ENCODE data around the gene FAM124A.

Gene FAM124A

DNA sequence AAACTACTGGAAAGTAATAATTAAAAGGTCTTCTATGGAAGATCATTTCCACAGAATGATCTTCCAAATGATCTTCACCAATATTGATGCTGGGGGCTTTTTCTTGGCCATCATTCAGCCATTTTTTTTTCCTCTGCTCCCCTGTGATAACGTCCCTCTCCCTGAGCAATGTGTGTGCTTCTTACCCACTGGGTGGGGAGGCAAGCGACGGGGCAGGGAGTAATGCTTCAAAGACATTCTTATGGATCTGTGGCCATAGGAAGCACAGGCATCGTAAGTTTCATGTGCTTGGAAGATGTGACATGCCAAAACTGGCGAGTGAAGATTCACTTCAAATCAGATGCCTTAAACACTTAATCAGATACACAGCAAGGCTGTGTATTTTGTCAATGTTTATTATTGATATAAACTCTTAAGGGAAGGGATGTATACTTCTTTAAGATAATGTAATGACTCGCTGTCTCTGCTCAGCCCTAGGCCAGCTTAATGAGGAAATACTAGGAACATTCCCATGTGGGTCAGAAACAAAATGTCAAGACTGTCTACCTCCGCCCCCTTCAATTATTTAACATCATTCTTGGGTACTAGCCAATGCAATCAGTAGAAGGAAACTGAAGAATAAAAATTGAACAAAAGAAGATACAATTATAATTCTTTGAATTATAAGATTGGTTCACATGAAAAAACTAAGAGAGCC lies 83.2 kb downstream of the FAM124A start:
- FAIRE-seq (no peak), DNase-seq (ENCODE audit: insufficient read length, low spot score) (no peak)
- TF ChIP-seq, protein P1, sequence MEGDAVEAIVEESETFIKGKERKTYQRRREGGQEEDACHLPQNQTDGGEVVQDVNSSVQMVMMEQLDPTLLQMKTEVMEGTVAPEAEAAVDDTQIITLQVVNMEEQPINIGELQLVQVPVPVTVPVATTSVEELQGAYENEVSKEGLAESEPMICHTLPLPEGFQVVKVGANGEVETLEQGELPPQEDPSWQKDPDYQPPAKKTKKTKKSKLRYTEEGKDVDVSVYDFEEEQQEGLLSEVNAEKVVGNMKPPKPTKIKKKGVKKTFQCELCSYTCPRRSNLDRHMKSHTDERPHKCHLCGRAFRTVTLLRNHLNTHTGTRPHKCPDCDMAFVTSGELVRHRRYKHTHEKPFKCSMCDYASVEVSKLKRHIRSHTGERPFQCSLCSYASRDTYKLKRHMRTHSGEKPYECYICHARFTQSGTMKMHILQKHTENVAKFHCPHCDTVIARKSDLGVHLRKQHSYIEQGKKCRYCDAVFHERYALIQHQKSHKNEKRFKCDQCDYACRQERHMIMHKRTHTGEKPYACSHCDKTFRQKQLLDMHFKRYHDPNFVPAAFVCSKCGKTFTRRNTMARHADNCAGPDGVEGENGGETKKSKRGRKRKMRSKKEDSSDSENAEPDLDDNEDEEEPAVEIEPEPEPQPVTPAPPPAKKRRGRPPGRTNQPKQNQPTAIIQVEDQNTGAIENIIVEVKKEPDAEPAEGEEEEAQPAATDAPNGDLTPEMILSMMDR (IDR thresholded peaks at IDR 0.05; ENCODE audit: insufficient read depth, missing control alignments): no peak

DNA sequence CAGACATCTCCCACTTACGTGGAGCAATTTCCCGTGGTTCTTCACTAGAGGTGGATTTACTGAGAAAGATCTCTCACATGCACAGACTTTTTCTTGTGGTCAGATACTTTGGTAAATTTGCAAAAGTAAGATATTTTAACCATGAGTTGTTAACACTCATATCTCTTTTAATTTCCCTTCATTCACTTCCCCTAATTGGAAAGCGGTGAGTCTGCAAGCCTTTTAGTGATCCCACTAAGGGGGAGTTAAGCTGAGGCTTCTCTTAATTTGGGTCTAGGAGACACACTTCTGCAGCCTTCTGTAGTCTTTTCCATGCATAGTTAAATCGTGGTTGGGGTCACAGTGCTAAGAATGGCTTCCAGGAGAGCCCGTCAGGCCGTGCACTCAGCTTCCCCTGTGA lies 86.6 kb downstream of the FAM124A start:
- TF ChIP-seq, protein P1 (IDR thresholded peaks at IDR 0.05; ENCODE audit: insufficient read depth, missing control alignments): no peak
- DNase-seq (ENCODE audit: insufficient read length, low spot score) (no peak), FAIRE-seq (no peak)

DNA sequence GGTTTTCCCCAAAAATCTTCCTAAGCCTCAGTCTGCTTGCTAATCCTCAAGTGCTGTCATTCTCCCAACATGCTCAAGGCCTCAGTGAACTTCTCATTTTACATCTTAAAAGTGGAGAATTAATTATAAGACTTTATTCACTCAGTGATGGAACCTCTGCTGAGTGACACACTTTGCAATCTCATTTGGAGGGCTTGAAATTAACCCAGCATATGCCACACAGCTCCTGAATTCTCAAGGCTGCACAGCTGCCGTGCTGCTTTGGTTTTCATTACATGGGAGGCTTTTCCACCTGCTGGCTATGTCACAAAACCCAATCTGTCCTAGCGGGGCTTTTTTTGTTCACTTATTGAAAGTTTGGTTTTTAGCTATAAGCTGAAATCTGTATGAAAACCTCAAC lies 89.0 kb downstream of the FAM124A start:
- TF ChIP-seq, protein P1 (IDR thresholded peaks at IDR 0.05; ENCODE audit: insufficient read depth, missing control alignments): no peak
- DNase-seq (ENCODE audit: insufficient read length, low spot score): no peak
- no peak for FAIRE-seq

DNA sequence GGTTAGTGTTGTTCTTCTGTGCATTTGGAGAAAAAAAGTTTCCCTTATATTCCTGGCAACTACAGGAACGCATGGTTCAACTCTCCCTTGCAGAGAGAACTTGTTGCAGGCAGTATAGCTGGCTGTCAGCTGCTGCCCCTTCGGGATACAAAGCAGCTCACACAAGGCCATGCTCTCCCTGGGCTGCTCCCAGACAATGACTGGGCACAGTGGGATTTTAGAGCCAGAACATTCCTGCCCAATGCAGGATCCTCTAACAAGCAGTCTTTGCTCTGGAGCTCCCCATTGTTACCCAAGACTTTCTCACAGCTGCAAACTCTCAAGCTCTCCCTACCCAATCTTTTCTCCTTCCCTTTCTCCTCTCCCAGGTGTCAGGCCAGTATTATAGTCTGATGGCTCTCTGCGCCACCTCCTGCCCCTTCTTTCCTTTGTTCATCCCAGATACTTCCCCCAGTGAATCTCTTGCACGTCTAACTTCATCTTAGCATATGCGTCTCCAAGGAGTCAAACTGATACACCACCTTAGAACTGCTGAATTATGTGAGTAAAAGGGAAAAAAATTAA lies 89.8 kb downstream of the FAM124A start:
- TF ChIP-seq, protein P1 (IDR thresholded peaks at IDR 0.05; ENCODE audit: insufficient read depth, missing control alignments): no peak
- DNase-seq (ENCODE audit: insufficient read length, low spot score): no peak
- no peak for FAIRE-seq

DNA sequence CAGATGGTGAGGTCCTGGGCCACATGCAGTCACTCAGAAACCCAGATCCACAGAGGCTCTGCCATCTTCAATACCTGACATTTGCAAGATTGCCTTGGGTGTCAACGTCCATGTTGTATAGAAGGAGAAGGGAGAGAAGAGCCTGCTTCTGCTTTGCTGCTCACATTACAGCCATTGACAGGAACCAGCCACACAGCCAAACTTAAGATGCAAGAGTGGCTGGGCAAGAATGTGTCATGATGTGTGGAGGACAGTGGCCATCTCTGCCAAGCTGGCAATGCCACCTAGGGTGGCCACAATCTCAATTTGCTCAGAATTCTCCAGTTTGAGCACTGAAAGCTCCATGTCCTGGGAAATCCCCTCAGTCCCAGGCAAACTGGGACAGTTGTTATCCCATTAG lies 91.4 kb downstream of the FAM124A start:
- DNase-seq (ENCODE audit: insufficient read length, low spot score) (no peak), FAIRE-seq (no peak)
- TF ChIP-seq, protein P1 (IDR thresholded peaks at IDR 0.05; ENCODE audit: insufficient read depth, missing control alignments): no peak

DNA sequence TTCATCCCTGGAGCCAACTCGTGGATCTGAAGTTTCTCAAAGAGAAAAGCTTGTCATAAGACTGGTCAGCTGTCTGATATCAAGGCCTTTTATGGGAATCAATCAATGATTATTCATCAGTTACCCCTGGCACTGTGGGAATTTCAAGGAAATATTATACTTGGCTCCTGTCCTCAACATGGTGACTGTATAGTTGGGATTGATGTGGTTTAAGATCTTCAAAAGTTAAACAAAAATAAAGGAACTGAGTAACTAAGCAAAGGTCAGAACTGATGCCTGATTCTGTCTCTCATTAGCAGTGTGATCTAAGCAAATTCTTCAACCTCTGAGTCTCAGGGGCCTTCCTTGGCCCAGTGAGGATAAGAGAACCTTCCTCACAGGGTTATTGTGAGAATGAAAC lies 95.1 kb downstream of the FAM124A start:
- TF ChIP-seq, protein P1 (IDR thresholded peaks at IDR 0.05; ENCODE audit: insufficient read depth, missing control alignments): no peak
- FAIRE-seq (no peak), DNase-seq (ENCODE audit: insufficient read length, low spot score) (no peak)

DNA sequence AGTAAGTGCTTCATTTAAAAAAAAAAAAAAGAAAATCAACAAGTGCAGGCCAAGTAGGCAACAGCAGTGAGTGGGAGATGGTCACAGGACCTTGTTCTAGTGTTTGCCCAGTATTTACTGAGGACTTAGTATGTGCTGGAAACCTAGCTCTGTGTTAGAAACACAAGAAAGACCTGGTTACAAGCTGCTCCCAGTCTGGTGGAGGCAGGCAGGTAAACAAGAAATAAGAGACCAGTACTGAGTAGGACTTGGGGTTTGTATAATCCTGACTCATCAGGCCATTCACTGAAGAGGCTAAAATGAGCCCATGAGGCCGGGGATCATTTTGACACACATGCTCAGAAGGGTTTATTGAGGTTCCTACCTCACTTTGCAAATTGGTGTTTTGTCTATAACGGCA lies 95.8 kb downstream of the FAM124A start:
- no peak for DNase-seq (ENCODE audit: insufficient read length, low spot score)
- no peak for FAIRE-seq
- TF ChIP-seq, protein P1 (IDR thresholded peaks at IDR 0.05; ENCODE audit: insufficient read depth, missing control alignments): no peak
